HG02571 (cell line): ENCODE measurements around the gene FLT1.

Experiments
- ATAC-seq: cut with Tn5 transposase; IDR thresholded peaks from one replicate; pipeline ENCODE4 v1.9.1; 2021; ENCODE audit warnings: mild to moderate bottlenecking, moderate library complexity; ENCODE audit not compliant: unreplicated experiment

FLT1 gene

DNA sequence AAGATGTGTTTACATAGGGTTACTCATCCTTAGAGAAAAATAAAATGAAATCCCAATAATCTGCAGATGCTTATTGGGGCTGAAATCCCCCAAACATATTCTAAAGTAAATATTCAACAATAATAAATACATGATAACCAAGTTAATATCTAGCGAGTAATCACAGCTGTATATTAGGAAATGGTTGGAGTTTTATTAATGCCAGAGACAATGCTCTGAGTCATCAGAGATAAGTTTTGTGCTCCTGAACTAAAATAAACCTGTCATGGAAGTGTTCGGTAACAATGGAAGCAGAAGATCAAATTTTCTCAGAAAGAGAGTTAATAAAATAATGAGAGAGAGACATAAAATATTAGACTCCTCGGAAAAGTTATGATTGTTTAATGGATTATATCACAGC, 31.4 kb downstream of the FLT1 start:
- ATAC-seq = no peak

DNA sequence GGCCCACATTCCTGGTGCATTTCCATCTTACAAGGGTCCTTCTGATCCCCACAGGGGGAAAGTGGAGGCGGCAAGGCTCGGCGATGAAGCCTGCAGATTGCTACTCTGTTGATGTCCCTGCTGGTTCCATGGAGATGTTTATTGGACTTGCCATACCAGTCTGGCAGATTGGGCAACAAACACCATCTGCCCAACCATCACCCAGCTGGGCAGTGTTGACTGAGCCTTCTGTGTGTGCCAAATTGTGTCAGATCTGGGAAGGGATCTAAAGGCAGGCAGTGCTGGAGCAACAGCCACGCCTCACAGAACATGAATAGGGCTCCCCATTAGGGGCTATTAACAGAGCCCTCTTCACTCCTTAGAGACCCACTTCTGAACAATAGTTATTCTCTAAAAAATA, 35.0 kb downstream of the FLT1 start:
- ATAC-seq = no peak

DNA sequence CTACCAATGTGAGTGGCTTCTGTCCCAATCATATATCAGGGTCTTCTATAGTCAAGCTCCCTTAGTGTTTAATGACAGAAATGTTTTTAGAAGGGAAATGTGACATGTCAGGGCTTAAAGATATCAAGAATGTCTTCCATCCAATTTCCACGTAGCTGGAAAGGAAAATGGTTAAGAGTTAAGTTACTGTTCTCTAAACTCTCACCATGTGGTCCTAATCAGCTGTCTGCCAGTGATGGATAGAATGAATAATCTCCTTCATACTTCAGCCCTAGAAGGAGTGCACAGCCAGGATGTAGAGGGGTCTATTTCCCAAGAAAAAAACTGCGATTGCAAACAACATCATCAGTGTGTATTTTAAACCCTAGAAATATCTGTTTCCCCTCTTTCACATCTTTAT, 36.3 kb downstream of the FLT1 start:
- ATAC-seq = no peak

DNA sequence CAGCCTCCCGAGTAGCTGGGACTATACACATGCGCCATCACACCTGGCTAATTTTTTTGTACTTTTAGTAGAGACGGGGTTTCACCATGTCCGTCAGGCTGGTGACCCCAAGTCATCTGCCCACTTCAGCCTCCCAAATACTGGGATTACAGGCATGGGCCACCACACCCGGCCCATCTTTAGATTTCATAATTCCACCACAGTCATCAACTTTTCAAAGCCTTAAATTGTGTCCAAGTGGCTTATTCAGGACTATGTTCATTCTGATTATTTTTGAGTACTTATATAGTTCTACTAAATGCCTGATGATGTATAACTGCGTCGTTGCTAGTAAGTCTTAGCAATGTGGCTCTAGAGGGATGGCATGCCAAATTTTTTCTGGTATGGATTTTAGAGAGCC, 36.9 kb downstream of the FLT1 start:
- no peak for ATAC-seq

DNA sequence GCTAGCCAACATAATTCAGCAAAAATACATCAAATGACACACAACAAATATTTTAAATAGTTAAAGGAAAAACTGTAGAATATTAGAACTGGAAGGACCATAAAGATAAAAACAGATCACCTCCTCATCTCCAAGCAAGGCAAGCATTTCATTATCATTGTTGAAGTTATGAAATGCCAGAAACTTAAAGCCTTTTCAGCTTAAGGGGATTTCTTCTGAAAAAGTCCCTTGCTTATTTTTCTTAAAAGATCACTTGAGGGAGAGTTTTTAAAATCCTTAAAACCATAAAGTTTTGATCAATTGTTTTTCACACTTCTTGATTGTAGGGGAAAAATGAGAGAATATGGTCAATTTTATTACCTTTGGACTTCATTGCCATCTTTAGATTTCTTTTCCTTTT, 37.4 kb downstream of the FLT1 start:
- ATAC-seq = no peak

DNA sequence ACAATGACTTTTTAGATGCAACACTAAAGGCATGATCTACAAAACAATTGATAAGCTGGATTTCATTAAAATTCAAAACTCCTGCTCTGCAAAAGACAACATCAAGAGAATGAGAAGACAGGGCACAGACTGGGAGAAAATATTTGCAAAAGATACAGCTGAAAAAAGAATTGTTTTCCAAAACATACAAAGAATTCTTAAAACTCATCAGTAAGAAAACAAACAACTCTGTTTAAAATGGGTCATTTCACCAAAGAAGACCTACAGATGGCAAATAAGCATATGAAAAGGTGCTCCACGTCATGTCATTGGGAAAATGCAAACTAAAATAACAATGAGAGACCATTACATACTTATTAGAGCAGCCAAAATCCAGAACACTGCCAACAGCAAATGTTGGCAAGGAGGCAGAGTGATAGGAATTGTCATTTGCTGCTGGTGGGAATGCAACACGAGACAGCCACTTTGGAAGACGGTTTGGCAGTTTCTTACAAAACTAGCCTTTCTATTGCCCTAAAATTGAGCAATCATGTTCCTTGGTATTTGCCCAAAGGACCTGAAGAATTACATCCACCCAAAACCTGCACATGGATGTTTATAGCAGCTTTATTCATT, 39.2 kb downstream of the FLT1 start:
- ATAC-seq = no peak

DNA sequence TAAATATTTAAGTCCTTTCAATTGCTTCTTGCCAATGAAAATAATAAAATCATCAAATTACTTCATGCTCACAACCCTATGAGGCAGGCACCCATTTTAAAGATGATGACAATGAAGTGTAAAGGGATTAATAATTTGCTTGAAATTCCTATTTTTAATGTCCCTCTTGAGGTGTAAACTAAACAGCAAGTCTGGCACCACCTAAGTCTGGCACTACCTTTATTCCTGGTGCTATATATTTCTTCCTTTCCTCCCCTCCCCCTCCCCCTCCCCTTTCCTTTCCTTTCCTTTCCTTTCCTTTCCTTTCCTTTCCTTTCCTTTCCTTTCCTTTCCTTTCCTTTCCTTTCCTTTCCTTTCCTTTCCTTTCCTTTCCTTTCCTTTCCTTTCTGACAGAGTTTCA, 42.2 kb downstream of the FLT1 start:
- no peak for ATAC-seq

DNA sequence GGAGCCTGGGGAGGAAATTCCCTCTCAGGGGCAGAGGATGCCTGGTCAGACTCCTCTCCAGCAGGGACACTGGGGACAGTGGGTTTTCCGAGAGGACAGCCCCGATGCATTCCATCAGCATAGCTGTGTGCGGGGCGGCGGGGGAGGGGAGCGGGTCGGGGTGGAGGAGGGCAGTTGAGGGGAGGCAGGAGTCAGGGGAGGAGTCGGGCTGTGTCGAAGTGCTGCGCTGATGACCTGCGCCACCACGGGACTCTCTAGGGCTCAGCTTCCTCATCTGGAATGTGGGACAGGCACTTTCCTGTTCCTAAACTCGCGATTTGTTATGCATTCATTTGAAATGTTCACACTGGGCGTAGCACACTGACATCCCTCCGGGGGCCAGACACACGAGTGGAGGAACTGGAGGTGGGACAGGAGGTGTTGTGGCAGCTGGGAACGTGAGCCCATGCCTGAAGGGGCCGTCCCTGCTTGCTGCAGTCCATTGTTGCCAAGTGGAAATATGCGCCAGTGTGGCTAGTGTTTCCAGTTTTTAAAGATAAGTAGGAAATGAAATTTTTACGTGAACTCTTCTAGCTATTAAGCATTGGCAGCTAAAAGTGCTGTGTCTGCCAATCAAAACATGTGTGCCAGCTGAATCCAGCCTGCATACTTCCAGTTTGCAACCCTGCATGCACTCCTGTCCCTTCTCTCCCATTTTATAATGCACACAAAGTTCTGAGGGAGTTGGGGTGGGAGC, 43.3 kb downstream of the FLT1 start:
- ATAC-seq = no peak

DNA sequence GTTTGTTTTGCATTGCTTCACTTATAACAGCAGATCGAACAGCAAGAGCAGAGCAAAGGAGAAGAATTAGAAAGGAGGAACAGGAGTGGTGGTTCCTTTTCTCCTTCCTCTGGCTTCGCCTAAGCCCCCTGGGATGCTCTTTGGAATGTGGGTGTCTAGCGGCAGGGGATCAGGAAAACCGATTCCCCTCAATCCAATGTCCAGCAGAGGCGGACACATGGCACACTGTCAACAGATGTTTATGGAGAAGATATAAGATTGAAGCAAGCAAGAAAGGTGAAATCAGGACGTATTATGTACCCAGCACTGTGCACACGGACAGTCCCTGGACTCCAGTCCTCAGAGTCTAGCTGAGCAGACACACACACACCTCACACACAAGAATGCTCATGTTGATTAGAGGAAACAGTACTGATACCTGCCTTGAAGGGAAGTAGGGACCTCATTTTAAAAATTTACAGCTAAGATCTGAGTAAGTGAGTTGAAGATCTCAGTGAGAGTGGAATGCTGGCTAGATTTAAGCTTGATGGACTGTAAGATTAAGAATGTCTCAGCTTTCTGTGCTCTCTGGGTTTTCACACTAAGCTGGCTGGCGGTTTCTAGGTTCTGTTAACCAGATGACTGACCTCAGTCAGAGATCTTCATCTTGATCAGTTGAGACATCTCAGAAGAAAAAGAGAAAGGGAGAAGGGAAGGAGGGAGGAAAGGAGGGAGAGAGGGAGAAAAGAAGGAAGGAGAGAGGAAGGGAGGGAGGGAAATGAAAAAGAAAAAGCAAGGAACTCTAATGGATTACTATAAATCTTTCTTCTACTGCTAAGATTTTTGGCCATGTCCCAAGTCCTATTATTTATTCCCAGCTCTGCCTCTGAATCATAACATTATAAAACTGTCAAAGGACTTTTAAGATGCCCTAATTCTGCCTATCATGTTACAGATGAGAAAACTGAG, 44.8 kb downstream of the FLT1 start:
- ATAC-seq = no peak

DNA sequence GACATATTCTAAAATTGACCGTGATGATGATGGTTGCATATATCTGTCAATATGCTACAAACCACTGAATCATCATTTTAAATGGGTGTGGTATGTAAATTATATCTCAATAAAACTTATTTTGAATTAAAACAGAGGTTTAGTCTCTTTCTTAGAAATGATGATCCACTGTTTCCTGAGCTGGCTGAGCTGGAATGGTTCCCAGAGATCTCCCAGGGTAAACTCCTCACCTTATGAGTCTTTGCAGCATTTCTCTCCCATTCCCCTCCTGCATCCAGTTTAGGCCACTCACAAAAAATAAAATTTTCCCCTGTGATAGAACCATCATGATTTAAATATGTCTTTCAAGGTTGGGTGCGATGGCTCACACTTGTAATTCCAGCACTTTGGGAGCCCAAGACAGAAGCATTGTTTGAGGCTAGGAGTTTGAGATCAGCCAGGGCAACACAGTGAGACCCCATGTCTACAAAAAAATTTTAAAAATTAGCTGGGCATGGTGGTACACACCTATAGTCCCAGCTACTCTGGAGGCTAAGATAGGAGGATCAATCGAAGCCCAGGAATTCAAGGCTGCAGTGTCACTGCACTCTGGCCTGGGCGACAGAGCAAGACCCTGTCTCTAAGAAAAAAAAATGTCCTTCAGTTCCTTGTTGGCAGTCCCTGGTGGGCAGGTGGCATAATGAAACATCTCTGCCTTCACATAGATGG, 46.1 kb downstream of the FLT1 start:
- ATAC-seq = no peak

DNA sequence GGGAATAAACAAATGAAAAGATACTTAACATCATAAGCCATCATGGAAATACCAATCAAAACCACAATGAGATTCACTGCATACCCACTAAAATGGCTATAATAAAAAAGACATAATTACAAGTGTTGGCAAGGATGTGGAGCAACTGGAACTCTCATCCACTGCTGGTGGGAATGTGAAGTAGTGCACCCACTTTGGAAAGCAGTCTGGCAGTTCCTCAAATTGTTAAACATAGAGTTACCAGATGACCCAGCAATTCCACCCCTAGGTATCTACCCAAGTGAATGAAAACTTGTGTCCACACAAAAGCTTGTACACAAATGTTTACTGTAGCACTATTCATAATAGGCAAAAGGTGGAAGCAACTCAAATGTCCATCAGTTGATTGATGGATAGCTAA, 46.9 kb downstream of the FLT1 start:
- no peak for ATAC-seq

DNA sequence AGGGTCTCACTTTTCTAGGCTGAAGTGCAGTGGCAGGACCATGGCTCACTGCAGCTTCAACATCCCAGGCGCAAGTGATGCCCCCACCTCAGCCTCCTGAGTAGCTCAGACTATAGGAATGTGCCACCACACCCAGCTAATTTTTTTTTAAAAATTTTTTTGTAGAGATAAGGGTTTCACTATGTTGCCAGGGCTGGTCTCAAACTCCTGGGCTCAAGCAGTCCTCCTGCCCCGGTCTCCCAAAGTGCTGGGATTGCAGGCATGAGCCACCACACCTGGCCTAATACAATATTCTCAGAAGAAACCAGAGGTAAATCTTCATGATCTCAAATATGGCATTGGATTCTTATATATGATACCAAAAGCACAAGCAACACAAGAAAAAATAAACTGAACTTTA, 47.7 kb downstream of the FLT1 start:
- no peak for ATAC-seq

DNA sequence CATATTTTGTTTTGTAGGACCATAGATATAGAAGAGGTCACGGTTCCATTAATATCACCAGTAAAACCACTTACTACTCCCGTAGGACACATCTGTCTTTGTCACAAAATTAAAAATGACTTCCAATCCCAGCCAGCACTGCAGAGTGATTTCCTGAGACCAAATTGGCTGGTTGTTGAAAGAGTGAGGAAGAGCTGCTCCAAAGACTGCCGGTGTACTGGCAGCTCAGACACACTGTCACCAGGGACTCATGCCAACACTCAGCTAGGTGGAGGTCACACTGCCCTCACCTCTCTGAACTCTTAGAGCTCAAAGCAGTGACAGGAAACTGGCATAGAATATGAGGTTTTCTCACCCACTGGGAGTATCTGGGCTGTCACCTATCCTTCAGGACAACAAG, 52.1 kb downstream of the FLT1 start:
- no peak for ATAC-seq

DNA sequence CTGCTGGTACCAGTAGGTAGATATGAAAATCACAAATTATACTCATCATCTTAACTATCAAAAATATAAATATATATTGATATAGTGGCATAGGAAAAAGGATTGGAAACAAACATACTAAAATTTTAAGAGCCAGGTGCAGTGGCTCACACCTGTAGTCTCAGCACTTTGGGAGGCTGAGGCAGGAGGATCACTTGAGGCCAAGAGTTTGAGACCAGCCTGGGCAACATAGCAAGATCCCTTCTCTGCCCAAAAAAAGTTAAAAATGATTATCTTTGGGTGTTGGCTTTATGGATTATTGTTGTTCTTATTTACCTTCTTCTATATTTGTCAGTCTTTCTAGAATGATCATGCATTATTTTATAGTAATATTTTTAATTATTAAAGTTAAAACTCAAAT, 53.4 kb downstream of the FLT1 start:
- no peak for ATAC-seq

DNA sequence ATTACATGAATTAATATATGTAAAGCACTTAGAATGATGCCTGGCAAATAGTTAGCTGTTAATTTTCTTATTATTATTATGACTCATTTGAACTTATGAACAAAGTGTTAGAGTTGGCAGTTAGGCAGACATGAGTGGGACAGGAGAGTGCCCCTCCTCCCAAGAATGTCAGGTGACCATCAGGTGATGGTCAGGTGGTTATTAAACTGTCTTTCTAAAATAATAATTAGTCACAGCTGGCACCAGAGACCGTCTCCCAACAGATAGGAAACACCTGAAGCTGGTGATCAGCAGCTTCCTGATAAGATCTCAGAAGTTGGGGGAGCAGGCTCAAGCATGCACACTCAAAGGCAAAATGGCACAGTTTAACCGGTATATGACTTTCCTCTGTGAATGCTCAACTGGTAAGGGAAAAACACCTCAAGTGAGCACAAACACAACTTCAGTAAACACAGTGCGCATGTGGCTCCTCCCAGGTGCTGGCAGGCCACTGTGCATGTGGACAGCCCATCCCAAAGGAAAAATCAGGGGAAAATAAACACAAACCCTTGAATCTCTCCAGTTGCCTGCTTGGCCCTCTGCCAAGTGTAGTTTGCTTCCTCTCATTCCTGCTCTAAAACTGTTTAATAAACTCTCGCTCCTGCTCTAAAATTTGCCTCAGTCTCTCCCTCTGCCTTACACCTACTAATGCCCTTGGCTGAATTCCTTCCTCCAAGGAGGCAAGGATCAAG, 54.0 kb downstream of the FLT1 start:
- no peak for ATAC-seq

DNA sequence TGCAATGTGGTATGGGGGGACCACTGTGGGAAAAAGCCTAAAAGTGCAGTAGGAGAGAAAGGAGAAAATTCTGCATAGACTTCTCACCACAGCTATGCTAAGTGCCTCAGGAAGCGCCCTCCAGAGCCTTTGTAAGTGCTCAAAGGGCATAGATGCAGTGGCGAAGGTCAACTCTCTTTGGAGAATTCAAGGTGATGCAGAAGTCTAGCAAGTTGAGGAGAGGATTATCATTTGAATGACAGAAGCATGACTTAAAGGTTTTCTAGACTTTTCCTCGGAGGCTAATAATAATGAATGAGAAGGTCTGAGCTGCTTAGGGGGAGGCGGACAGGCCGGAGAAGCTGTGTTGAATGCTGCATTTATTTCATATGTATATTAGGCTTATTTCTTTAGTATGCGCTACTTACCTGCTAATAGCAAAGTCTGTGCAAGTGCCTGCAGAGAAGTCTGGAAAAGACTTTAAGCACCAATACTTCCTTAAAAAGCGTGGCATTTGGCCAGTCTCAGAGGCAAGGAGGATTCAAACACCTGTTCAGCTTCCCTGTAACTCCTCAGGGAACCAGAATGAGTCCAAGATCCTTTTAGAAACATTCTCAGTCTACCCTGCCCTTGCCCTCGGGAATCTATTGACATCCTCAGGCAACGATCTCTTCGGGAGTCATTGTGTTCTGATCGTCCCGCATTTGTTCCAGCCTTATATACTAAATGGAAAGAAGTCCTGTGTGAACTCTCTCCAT, 56.2 kb downstream of the FLT1 start:
- no peak for ATAC-seq

DNA sequence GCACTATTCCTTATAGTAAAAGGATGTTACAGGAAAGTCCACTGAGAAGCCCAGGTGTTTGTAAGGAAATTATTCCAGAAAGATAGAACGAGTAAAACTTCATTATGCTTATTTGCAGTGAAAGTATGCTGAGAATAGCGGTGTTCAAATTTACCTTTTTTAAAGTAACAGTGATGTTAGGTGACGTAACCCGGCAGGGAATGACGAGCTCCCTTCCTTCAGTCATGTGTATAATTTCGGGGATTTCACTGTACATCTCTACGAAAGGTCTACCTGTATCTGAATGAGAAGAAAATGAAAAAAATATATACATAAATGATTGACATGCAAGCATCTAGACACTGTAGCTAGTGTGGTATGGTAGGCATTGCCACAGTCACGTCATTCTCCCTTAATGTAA, 56.9 kb downstream of the FLT1 start:
- no peak for ATAC-seq

DNA sequence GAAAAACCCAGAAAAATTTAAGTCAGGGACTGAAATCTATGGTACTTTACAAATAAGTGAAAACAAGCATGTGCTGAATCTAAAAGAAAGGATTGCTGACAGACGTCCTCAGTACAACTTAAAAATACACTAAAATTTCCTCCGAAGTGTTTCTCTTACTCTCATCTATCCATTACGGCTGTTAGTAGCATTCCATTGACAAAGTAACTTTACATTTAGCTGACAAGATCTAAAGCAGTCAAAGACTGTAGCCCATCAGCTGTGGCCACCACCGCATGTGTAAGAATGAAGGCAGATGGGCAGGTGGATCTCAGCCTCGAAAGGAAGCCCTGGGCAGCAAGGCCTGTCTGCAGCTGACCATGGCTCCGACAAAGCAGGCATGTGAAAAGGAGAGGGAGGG, 59.0 kb downstream of the FLT1 start:
- ATAC-seq = no peak

DNA sequence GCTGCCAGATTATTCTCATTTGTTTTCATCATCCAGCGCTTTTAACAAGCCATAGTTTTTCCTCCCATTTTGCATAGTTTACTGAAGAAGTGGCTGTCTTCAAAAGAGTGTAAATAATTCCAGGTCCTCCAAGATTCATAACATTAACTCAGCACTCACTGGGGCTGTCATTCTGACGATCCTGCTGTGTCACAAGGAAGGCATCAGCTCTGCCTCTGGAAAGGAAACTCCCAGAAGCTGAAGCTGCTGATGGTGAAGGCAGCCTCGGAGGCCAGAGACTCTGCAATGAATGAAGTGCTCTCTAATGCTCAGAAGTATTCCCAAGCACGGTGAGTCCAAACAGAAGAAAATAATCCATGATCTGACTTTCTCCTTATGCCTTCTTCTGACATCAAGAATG, 60.0 kb downstream of the FLT1 start:
- ATAC-seq = no peak
